ENCODE results near the gene BCAR3.
"Not testable (repeated sequence)": the region's sequence is repeated elsewhere in the genome, so short reads cannot be mapped to it uniquely, and the experiment has no call there.

BCAR3 gene

GRCh38 chr1:93686504-93687250 is 5.0 kb upstream of the BCAR3 start:
- no peak for DNase-seq

GRCh38 chr1:93685918-93686317 is 4.3 kb upstream of the BCAR3 start:
- DNase-seq = no peak

- no peak for DNase-seq
Observed at GRCh38 chr1:93683234-93683633, 1.6 kb upstream of the BCAR3 start.

GRCh38 chr1:93681989-93682412 is 364 bp upstream of the BCAR3 start:
- no peak for DNase-seq

GRCh38 chr1:93680420-93681100 is 1.1 kb downstream of the BCAR3 start:
- no peak for DNase-seq

- no peak for DNase-seq
Observed at GRCh38 chr1:93680076-93680419, 1.6 kb downstream of the BCAR3 start.

GRCh38 chr1:93679546-93679945 is 2.1 kb downstream of the BCAR3 start:
- no peak for DNase-seq

- DNase-seq = no peak
Observed at GRCh38 chr1:93678946-93679480, 2.6 kb downstream of the BCAR3 start.

- DNase-seq = no peak
Observed at GRCh38 chr1:93678491-93678890, 3.1 kb downstream of the BCAR3 start.

- DNase-seq = no peak
Observed at GRCh38 chr1:93677729-93678128, 3.9 kb downstream of the BCAR3 start.

GRCh38 chr1:93676427-93676826 is 5.2 kb downstream of the BCAR3 start:
- no peak for DNase-seq

GRCh38 chr1:93675931-93676330 is 5.7 kb downstream of the BCAR3 start:
- no peak for DNase-seq

GRCh38 chr1:93675271-93675670 is 6.4 kb downstream of the BCAR3 start:
- no peak for DNase-seq

- DNase-seq = not testable (repeated sequence)
Observed at GRCh38 chr1:93674071-93674470, 7.6 kb downstream of the BCAR3 start.

GRCh38 chr1:93673163-93673829 is 8.3 kb downstream of the BCAR3 start:
- DNase-seq = no peak

GRCh38 chr1:93672477-93673162 is 9.0 kb downstream of the BCAR3 start:
- no peak for DNase-seq

- DNase-seq = no peak
Observed at GRCh38 chr1:93672069-93672468, 9.6 kb downstream of the BCAR3 start.

GRCh38 chr1:93671099-93671621 is 10.5 kb downstream of the BCAR3 start:
- DNase-seq = no peak

GRCh38 chr1:93670141-93670540 is 11.5 kb downstream of the BCAR3 start:
- no peak for DNase-seq

GRCh38 chr1:93669369-93669768 is 12.3 kb downstream of the BCAR3 start:
- DNase-seq = no peak

- DNase-seq = no peak
Observed at GRCh38 chr1:93668951-93669350, 12.7 kb downstream of the BCAR3 start.

GRCh38 chr1:93668121-93668520 is 13.5 kb downstream of the BCAR3 start:
- no peak for DNase-seq

- DNase-seq = no peak
Observed at GRCh38 chr1:93667642-93668041, 14.0 kb downstream of the BCAR3 start.

Data from NCI-H1048 (cell line).